GM10847 (cell line): Measurements from ENCODE around the gene PXYLP1.

Experiments
- POLR2A ChIP-seq: IDR thresholded peaks from 2 replicates; pipeline ENCODE4 v1.6.1; 2011; ENCODE audit not compliant: insufficient read length; ENCODE audit errors: extremely low read depth

PXYLP1 gene

GRCh38 chr3:141330718-141331376, 99.2 kb downstream of the PXYLP1 start:
- no peak for TF ChIP-seq POLR2A

- TF ChIP-seq POLR2A = no peak
These were observed 100.0 kb downstream of the PXYLP1 start for GRCh38 chr3:141331377-141332318.

GRCh38 chr3:141332416-141332815, 100.8 kb downstream of the PXYLP1 start:
- no peak for TF ChIP-seq POLR2A

GRCh38 chr3:141333836-141334626, 102.4 kb downstream of the PXYLP1 start:
- no peak for TF ChIP-seq POLR2A

- TF ChIP-seq POLR2A = no peak
These were observed 103.1 kb downstream of the PXYLP1 start for GRCh38 chr3:141334627-141335250.

- no peak for TF ChIP-seq POLR2A
These were observed 104.0 kb downstream of the PXYLP1 start for GRCh38 chr3:141335531-141336061.

GRCh38 chr3:141336672-141337522, 105.3 kb downstream of the PXYLP1 start:
- TF ChIP-seq POLR2A = no peak

- no peak for TF ChIP-seq POLR2A
These were observed 105.9 kb downstream of the PXYLP1 start for GRCh38 chr3:141337523-141337854.

GRCh38 chr3:141337991-141338390, 106.4 kb downstream of the PXYLP1 start:
- TF ChIP-seq POLR2A = no peak

GRCh38 chr3:141338881-141339280, 107.3 kb downstream of the PXYLP1 start:
- no peak for TF ChIP-seq POLR2A

GRCh38 chr3:141341536-141341935, 109.9 kb downstream of the PXYLP1 start:
- TF ChIP-seq POLR2A = no peak

- no peak for TF ChIP-seq POLR2A
These were observed 110.8 kb downstream of the PXYLP1 start for GRCh38 chr3:141342386-141342785.

GRCh38 chr3:141343077-141343476, 111.5 kb downstream of the PXYLP1 start:
- no peak for TF ChIP-seq POLR2A

- no peak for TF ChIP-seq POLR2A
These were observed 112.2 kb downstream of the PXYLP1 start for GRCh38 chr3:141343865-141344271.
